Hindlimb muscle (tissue), 1 donor: Measurements from ENCODE around the gene SP140. TPM values are rescaled to one million over a fixed set of nuclear protein-coding genes. Genes with fewer than 3 reads are reported as not detected.
A peak's percentile ranks its signal among the peaks of the same experiment; 100 is the strongest.
"Not testable (repeated sequence)": the region's sequence is repeated elsewhere in the genome, so short reads cannot be mapped to it uniquely, and the experiment has no call there.

Experiments used
- DNase-seq: peaks from one replicate; pipeline ENCODE4 v3.0.0-alpha.2; 2013
- polyA plus RNA-seq: library from polyadenylated mRNA; unstranded; fragments of 120-200 nt; gene quantifications from one replicate; pipeline ENCODE4 v1.2.1, GENCODE V29; 2013; ENCODE audit not compliant: insufficient read length

SP140 gene
- polyA plus RNA-seq, 1 donor: 0.85 TPM

DNA sequence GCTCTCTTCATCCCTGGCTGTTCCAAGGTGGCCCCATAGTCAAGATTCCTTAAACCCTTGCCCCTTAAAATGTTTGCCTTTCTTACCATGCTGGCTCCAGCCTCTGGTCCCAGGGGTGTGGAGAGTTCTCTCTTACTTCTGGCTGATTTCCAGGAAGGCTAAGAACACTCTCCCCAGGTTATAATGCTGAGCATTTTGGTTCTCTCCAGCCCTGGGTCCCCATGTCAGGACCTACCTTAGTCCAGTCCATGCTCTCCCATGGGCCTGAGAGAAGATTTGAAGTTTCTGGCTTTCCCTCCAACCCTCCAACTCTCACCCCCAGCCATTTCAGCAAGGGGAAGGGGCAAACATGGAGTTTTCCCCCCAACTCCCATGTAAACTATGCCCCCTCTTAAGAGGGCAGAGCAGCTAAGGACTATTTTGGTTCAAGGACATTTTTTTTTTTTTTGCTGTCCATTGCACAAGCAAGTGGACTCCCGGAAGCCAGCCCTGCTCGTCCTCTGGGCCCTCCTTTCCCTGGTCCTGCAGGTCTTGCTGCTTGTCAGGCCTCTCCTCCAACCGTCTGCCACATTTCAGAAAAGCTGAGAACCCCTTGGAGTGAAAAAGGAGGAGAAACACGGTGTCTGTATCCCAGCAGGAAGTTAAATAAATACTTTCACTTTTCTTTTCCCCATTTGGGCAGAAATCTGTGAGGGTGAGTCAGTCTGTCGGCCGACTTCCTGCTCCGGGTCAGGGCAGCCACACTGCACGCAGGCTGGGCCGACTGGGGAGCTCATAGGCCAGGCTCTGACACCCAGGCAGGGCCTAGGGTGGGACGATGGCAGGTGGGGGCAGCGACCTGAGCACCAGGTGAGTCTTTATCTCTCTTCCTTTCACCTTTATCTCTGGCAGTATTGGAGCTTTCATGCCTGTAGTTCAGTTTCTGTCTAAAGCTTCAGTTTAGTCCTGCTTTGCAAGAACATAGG, 101.2 kb downstream of the SP140 start, which contains the start of gene SP140L:
Gene SP140L, plus strand, starts transcription at position 741 of the 965 bp plus-strand sequence. Its CDS starts 77 bp downstream, at position 818.
- peak; percentile 38 for DNase-seq

DNA sequence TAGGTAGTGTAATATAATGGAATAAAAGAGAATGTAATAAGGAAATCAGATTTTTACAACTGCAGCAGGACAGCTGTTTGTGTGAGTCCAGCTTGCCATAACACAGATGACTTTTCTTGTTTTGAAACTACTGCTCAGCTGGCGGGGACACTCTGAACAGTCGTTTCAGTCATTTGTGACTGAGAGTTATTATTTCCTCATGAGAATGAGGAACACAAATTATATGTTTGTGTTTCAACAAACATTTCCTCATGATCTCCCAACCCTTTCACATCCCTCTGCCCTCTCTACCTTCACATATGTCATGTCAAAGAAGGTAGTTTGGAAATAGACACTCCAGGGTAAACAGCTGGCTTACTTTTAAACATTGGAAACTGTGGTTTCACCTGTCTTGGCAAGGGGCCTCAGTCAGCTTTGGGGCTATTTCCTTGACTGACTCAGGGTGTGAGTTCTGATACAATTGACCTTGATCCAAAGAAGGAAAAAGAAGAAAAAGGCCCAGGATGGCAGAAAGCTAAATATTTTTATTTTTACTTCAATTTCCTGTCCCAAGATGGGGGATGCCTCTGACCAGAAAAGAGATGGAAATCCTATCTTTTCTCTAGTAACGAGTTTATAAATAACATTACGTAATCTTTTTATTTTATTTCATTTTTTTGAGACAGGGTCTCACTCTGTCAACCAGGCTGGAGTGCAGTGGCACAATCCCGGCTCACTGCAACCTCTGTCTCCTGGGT, 102.0 kb downstream of the SP140 start:
- peak; percentile 9 for DNase-seq

DNA sequence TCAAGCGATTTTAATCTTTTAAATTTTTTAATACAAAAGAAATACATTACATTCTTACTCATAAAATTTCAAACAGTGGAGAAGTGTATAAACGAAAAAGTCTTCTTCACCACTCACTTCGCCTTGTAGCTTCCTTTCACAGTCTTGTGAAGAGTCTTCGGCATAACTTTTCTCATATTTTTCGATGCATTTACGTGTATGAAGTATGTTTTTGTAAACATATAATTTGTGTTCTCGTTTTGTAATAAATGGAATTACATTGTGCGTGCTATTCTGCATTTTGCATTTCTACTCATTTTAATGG, 102.6 kb downstream of the SP140 start:
- DNase-seq: no peak

DNA sequence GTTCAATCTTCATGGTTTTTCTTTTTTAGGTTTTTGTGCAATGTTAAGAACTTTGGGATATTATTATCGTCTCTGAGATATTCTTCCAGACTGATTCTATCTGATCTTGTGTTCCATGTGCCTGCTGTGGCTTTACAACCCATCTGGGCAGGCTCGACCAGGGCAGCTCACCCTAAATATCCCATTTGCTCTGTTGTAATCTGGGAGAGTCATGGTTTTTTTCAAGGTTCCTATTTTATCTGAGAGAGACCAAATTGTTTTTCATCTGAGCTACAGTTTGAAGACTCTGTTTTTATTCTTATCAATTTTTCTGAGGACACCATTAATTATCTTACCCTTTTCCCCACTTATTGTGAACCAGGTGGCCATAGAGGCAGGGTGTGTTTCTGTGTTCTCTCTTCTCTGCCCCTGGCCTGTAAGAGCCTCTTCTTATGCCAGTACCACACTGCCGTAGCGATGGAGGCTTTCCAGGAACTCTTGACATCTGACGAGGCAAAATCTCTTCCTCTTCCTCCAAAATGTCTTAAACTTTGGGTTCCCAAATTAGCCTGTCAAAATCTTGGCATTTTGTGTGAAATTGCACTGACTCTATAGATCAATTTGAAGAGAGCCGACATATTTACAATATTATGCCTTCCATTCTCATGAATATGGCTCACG, 104.5 kb downstream of the SP140 start:
- no peak for DNase-seq

DNA sequence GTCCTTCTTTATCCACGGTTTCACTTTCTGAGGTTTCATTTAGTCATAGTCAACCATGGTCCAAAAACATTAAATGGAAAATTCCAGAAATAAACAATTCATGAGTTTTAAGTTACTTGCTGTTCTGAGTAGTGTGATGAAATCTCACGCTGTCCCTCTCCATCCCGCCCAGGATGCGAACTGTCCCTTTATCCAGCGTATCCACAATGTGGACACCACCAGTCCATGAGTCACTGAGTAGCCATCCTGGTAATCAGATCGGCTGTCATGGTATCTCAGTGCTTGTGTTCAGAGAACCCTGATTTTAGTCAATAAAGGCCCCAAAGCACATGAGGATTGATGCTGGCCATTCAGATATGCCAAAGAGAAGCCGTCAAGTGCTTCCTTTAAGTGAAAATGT, 105.2 kb downstream of the SP140 start:
- no peak for DNase-seq

DNA sequence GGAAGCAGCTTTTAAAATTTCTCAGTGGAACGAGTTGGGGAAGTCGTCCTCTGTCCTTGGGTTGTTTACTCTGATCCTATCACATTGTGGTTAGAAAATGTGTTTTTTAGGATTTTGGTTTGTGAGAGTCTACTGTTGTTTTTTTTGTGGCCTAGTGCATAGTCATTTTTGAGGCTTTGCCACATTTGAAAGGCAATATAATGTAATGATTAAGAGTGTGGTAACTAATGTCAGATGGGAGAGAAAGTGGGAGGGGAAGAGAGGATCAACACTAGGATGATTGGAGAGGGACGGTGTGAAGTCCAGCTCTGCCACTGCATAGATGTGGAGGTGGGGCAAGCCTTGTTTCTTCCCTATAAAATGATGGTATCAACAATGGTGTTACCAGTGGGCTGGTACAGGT, 109.9 kb downstream of the SP140 start:
- DNase-seq: no peak

DNA sequence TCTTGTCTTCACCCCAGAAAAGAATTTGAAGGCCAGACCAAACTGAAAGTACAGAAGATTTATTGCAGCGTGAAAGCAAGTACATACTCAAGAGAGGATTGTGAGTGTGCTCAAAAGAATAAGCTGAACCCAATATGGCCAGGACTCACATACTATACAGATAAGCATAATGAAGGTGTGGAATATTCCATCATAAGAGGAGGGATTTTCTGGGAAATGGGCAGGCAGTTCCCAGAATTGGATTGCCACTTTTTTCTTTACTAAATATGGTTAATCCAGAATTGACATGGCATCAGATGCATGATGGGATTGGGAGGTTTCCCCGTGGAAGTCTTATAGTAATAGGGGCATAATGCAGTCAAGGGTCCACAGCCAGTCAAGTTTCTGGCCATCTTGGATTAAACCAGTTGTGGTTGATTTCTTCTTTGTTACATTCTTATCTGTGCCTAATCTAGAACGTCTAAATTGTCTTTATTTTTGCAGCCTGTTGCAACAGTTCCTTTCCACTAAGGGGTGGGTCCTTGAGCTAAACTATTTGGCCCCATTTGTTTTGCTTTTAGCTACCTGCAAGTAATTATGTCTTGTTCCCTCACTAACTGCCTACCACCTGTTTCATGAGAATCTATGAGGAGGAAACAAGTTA, 110.4 kb downstream of the SP140 start:
- DNase-seq: no peak

DNA sequence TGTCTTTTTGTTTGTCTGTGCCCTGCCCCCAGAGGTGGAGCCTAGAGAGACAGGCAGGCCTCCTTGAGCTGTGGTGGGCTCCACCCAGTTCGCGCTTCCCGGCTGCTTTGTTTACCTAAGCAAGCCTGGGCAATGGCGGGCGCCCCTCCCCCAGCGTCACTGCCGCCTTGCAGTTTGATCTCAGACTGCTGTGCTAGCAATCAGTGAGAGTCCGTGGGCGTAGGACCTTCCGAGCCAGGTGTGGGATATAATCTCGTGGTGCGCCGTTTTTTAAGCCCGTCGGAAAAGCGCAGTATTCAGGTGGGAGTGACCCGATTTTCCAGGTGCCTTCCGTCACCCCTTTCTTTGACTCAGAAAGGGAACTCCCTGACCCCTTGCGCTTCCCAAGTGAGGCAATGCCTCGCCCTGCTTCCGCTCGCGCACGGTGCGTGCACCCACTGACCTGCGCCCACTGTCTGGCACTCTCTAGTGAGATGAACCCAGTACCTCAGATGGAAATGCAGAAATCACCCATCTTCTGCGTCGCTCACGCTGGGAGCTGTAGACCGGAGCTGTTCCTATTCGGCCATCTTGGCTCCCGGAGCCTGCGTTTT, 116.5 kb downstream of the SP140 start:
- DNase-seq: not testable (repeated sequence)

DNA sequence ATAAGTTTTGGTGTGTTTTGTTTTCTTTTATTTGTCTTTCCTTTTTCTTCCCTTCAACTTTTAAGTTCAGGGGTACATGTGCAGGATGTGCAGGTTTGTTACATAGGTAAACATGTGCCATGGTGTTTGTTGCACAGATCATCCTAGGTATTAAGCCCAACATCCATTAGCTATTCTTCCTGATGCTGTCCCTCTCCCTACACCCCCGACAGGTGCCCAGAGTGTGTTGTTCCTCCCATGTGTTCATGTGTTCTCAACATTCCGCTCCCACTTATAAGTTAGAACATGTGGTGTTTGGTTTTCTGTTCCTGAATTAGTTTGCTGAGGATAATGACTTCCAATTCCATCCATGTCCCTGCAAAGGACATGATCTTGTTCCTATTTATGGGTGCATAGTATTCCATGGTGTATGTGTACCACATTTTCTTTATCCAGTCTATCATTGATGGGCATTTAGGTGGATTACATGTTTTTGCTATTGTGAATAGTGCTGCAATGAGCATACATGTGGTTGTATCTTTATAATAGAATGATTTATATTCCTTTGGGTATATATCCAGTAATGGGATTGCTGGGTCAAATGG, 117.6 kb downstream of the SP140 start:
- DNase-seq: not testable (repeated sequence)

DNA sequence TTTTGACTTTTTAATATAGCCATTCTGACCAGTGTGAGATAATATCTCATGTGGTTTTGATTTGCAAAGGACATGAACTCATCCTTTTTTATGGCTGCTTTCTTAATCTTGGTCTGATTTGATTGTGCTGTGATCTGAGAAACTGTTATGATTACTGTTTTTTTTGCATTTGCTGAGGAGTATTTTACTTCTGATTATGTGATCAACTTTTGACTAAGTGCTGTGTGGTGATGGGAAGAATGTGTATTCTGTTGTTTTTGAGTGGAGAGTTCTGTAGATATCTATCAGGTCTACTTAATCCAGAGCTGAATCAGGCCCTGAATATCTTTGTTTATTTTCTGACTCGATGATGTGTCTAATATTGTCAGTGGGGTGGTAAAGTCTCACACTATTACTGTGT, 118.2 kb downstream of the SP140 start:
- no peak for DNase-seq

DNA sequence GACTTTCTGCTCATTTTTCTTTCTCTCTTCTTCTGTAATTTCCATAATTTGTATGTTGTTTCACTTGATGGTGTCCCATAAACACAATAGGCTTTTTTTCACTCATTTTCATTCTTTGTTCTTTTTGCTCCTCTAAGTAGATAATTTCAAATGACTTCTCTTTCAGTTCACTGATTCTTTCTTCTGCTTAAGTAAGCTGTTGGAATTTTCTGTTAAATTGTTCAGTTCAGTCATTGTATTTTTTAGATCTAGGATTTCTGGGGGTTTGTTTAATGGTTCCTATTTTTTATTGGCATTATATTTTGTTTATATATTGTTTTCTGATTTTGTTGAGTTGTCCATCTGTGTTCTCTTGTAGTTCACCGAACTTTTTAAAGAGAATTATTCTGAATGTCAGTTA, 120.9 kb downstream of the SP140 start:
- DNase-seq: no peak

DNA sequence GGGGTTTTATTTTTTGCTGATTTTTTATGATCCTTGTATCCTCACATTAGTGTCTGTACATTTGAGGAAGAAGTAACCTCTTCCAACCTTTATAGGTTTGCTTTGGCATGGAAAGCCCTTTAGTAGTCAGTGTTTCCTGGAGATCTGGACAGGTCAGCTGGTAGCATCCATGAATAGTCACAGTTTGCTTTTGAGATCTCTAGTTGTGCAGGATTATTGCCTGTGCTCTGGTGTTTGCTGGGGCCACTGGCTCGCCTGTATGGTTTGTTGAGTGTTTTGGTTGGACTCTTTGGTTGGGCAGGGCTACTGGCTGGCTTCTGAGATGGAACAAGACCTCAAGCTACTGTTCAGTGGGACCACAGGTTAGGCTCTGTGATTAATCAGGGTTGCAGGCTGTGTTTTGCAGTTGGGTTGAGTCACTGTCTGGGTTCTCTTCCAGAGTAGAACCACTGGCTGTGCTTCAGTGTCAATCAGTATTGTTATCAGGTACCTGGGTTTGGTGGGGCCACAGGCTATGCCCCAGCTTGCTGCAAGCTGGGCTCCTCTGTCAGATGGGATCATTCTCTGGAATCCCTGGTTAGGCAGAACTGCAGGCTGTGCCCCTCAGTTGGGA, 121.5 kb downstream of the SP140 start:
- no peak for DNase-seq

DNA sequence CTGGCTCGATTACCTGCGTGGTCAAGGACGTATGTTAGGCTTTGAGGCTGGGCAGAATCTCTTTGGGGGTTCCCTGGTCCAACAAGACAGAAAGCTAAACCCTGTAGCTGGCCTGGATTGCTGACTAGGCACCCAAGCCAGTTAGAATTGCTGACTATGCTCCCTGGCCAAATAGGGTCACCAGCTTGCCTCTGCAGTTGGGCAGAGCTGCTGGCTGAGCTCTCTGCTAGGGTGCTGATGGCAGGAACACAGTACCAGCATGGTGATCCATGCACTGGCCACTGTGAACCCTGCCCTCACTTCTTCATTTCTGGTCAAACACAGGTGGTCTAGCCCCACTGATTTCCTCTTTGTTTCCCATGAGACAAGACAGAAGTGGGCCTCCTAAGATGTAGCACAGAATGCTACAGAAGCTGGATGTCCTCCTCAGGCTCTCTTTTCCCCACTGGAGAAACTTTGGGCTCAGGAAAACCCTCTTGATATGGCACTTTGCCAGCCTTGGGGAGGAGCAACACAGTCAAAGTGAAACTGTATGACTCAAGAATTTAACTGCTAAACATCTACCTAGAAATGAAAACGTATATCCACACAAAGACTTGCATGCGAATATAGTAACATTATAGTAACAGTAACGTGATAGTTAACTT, 122.2 kb downstream of the SP140 start:
- DNase-seq: no peak

DNA sequence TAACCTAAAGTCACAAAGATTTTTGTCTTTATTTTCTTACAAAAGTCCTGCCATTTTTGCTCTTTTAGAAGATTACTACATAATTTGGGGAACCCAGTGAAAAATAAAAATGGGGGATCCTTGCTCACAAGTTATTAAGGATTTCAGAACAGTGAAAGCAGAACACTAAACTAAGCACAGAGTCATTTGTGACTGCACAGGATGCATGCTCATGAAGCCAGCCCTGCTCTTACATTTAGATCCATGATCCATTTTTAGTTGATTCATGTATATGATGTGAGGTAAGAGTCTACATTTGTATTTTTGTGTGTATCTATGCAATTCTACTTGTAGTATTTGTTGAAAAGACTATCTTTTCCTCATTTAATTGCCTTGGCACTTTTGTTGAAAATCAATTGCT, 123.3 kb downstream of the SP140 start:
- DNase-seq: no peak

DNA sequence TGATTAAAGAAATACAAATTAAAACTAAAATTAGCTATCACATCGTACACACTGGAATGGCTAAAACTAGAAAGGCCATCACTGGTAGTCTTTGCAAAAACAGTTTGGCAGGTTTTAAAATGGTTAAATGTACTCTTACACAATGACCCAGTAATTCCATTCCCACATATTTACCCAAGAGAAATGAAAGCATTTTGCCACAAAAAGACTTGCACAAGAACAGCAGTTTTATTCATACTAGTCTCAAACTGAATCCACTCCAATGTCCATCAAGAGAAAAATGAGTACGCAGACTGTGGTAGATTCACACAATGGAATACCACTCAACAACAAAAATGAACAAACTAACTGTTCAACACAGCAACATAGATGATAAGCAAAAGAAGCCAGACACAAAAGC, 130.5 kb downstream of the SP140 start:
- DNase-seq: no peak

DNA sequence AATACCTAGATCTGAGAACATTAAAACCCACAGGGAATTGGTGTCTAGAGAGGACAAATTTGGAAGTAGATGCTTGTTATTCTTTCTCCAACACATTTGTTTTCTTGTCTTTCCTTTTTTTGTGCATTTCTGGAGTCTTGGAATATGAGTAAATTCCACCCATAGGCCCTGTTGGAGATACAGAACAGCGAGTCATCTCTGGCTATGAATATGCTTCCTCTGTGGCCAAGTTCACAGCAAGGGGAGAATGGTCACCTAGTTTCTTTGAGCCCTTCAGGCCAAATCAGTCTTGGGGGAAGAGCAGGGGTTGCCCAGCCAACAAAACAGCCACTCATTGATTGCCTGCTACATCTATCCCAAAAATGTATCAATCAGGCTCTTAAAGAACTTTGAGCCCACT, 132.8 kb downstream of the SP140 start:
- no peak for DNase-seq

DNA sequence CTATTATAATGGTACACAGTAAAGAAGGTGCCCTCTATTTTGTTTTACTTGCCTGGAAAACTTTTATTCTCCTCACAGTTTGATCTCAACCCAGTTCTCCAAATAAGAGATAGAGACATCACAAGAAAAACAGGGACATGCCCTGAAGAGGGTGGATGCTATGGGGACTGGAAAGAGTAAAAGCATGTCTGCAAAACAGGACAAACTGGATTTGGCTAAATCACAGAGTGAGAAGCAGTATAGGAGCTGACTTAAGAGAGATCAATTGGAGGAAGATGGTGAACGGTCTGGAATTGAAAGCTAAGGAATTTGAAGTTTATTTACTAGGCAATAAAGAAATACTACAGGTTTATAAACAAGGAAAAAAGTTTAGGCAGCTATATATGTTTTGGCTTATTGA, 134.5 kb downstream of the SP140 start:
- DNase-seq: no peak

DNA sequence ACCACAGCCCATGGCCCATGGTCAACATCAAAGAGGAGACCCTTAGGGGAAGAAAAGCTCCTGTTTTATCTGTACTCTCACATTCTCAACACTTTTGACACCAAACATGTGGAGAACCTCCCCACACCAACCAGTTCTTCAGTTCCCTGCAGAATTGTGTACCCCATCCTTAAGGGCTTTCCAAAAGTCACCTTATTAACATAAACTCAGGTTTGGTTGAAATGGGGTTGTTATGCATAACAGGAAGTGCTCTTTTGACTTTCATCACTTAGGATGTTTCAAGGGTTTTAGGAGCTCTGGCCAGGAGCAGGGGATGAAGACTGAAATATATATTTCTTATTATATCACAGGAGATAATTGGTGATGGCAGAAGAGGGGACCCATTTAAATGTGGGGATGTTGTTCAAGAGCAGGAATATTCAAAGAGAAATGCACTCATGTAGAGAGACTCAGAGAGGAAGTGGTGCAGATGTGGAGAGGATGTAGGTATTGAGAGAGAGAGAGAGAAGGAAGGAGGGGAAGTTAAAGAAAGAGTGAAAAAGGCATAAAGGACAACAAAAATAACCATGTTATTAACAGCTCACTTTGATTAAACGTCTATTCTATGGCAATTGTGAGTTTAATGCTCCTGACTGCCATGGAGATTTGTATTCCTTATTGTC, 136.6 kb downstream of the SP140 start:
- no peak for DNase-seq
